ENCODE measurements around the gene RPS25. TPM values are rescaled to one million over a fixed set of nuclear protein-coding genes. Genes with fewer than 3 reads are reported as not detected.
A peak's percentile ranks its signal among the peaks of the same experiment; 100 is the strongest.
"Not testable (repeated sequence)": the region's sequence is repeated elsewhere in the genome, so short reads cannot be mapped to it uniquely, and the experiment has no call there.

Gene RPS25
- total and polyA plus RNA-seq, 4 donors, result 451 to 1,390 (median 695) TPM

GRCh38 chr11:119006656-119007055 is 11.5 kb downstream of the RPS25 start:
- H3K27me3 ChIP-seq (ENCODE audit: control insufficient read depth, insufficient read depth, low read length), result no peaks in the 10 kb centered on the region
- no peaks in the 10 kb centered on the region for H3K4me1 ChIP-seq (ENCODE audit: control insufficient read depth, insufficient read depth, low read length)
- no CpG with 5 or more reads among the region's 4 CpGs for WGBS (ENCODE audit: insufficient coverage)
- H3K36me3 ChIP-seq (ENCODE audit: control insufficient read depth, insufficient read depth, low read length), result peaks cover 70% of the 10 kb centered on the region
- H3K9me3 ChIP-seq (ENCODE audit: control insufficient read depth, insufficient read depth, low read length), result no peaks in the 10 kb centered on the region
- no peak overlapping the region for H3K27ac ChIP-seq (ENCODE audit: low read depth, low read length)
- DNase-seq (ENCODE audit: low read depth in 4 of 6, low spot score in 6 of 6), result no peak
- no peak overlapping the region for H3K4me3 ChIP-seq (ENCODE audit: low read depth, low read length)

- WGBS (ENCODE audit: insufficient coverage), result 83% methylated on average over 1 of the region's 1 CpG
- Histone ChIP-seq H3K4me3 (ENCODE audit: low read depth, low read length) (no peak overlapping the region), H3K36me3 (ENCODE audit: control insufficient read depth, insufficient read depth, low read length) (peaks cover 44% of the 10 kb centered on the region), H3K9me3 (ENCODE audit: control insufficient read depth, insufficient read depth, low read length) (no peaks in the 10 kb centered on the region), H3K27me3 (ENCODE audit: control insufficient read depth, insufficient read depth, low read length) (no peaks in the 10 kb centered on the region), H3K27ac (ENCODE audit: low read depth, low read length) (no peak overlapping the region), H3K4me1 (ENCODE audit: control insufficient read depth, insufficient read depth, low read length) (peaks cover 20% of the 10 kb centered on the region)
- DNase-seq (ENCODE audit: low read depth in 4 of 6, low spot score in 6 of 6), result no peak
Measured at GRCh38 chr11:119000906-119001305, 17.2 kb downstream of the RPS25 start.

DNA sequence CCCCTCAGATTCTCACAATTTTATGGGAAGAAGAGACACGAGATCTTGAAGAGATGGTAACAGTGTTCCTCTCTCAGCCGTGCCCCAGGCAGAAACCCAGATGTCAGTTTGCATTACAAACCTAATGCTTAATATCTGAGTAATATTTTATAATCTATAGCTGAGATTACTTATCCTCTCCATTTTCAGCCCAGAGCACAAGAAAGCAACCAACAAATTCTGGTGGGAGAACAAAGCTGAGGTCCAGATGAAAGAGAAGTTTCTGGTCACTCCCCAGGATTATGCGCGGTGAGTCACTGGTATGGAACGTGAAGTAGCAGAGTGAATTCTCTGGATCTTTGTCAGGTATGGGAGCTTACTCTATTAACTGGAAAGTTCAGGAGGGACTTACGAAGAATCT is 19.3 kb downstream of the RPS25 start:
- H3K9me3 ChIP-seq (ENCODE audit: control insufficient read depth, insufficient read depth, low read length), result no peaks in the 10 kb centered on the region
- 60% methylated on average over 3 of the region's 6 CpGs for WGBS (ENCODE audit: insufficient coverage)
- DNase-seq (ENCODE audit: low read depth in 4 of 6, low spot score in 6 of 6), result no peak
- H3K4me3 ChIP-seq (ENCODE audit: low read depth, low read length), result peak overlapping the region; percentile 89
- H3K27ac ChIP-seq (ENCODE audit: low read depth, low read length), result no peak overlapping the region
- H3K36me3 ChIP-seq (ENCODE audit: control insufficient read depth, insufficient read depth, low read length), result peaks cover 31% of the 10 kb centered on the region
- peaks cover 20% of the 10 kb centered on the region for H3K4me1 ChIP-seq (ENCODE audit: control insufficient read depth, insufficient read depth, low read length)
- H3K27me3 ChIP-seq (ENCODE audit: control insufficient read depth, insufficient read depth, low read length), result no peaks in the 10 kb centered on the region

DNA sequence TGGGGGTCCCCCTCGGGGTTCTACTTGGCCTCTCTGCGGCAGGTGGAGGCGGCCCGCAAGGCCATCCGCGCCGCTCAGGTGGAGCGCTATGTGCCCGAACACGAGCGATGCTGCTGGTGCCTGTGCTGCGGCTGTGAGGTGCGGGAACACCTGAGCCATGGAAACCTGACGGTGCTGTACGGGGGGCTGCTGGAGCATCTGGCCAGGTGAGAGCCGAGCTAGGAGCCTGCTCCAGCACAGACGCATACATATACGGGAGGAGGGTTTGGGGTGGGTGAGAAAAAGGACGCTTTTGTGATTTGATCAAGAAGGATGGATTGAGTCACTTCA is 19.8 kb downstream of the RPS25 start:
- H3K9me3 ChIP-seq (ENCODE audit: control insufficient read depth, insufficient read depth, low read length), result no peaks in the 10 kb centered on the region
- no peaks in the 10 kb centered on the region for H3K27me3 ChIP-seq (ENCODE audit: control insufficient read depth, insufficient read depth, low read length)
- H3K4me3 ChIP-seq (ENCODE audit: low read depth, low read length), result peak overlapping the region; percentile 89
- H3K4me1 ChIP-seq (ENCODE audit: control insufficient read depth, insufficient read depth, low read length), result peaks cover 20% of the 10 kb centered on the region
- peak overlapping the region; percentile 52 for H3K27ac ChIP-seq (ENCODE audit: low read depth, low read length)
- no peak for DNase-seq (ENCODE audit: low read depth in 4 of 6, low spot score in 6 of 6)
- 0% methylated on average over 18 of the region's 19 CpGs for WGBS (ENCODE audit: insufficient coverage)
- peaks cover 27% of the 10 kb centered on the region for H3K36me3 ChIP-seq (ENCODE audit: control insufficient read depth, insufficient read depth, low read length)

GRCh38 chr11:118997627-118998387 is 20.3 kb downstream of the RPS25 start, which contains the start of gene CENATAC:
Gene CENATAC (plus strand): TSS chr11:118998138. CDS start chr11:118998198, 60 bp downstream.
- peaks cover 24% of the 10 kb centered on the region for H3K36me3 ChIP-seq (ENCODE audit: control insufficient read depth, insufficient read depth, low read length)
- H3K4me3 ChIP-seq (ENCODE audit: low read depth, low read length), result peak within 1 kb of the TSS; percentile 89
- H3K9me3 ChIP-seq (ENCODE audit: control insufficient read depth, insufficient read depth, low read length), result no peaks in the 10 kb centered on the region
- peak within 1 kb of the TSS; percentile 69 for H3K27ac ChIP-seq (ENCODE audit: low read depth, low read length)
- WGBS (ENCODE audit: insufficient coverage), result 0% methylated on average over 49 of the region's 54 CpGs
- H3K27me3 ChIP-seq (ENCODE audit: control insufficient read depth, insufficient read depth, low read length), result no peaks in the 10 kb centered on the region
- peaks cover 20% of the 10 kb centered on the region for H3K4me1 ChIP-seq (ENCODE audit: control insufficient read depth, insufficient read depth, low read length)
- DNase-seq (ENCODE audit: low read depth in 4 of 6, low spot score in 6 of 6), result peak; percentile 77 to 98 (median 92)

- 23% methylated on average over 22 of the region's 22 CpGs for WGBS (ENCODE audit: insufficient coverage)
- H3K27ac ChIP-seq (ENCODE audit: low read depth, low read length), result peak overlapping the region; percentile 69
- peaks cover 17% of the 10 kb centered on the region for H3K36me3 ChIP-seq (ENCODE audit: control insufficient read depth, insufficient read depth, low read length)
- no peaks in the 10 kb centered on the region for H3K9me3 ChIP-seq (ENCODE audit: control insufficient read depth, insufficient read depth, low read length)
- peaks cover 20% of the 10 kb centered on the region for H3K4me1 ChIP-seq (ENCODE audit: control insufficient read depth, insufficient read depth, low read length)
- no peaks in the 10 kb centered on the region for H3K27me3 ChIP-seq (ENCODE audit: control insufficient read depth, insufficient read depth, low read length)
- peak overlapping the region; percentile 89 for H3K4me3 ChIP-seq (ENCODE audit: low read depth, low read length)
- DNase-seq (ENCODE audit: low read depth in 4 of 6, low spot score in 6 of 6), result peak in 1 of 6 donors; percentile 4
Measured at GRCh38 chr11:118996926-118997626, 21.1 kb downstream of the RPS25 start.

GRCh38 chr11:118991486-118992038 is 26.6 kb downstream of the RPS25 start:
- H3K4me1 ChIP-seq (ENCODE audit: control insufficient read depth, insufficient read depth, low read length); H3K4me3 ChIP-seq (ENCODE audit: low read depth, low read length); H3K27ac ChIP-seq (ENCODE audit: low read depth, low read length); H3K36me3 ChIP-seq (ENCODE audit: control insufficient read depth, insufficient read depth, low read length); DNase-seq (ENCODE audit: low read depth in 4 of 6, low spot score in 6 of 6); H3K9me3 ChIP-seq (ENCODE audit: control insufficient read depth, insufficient read depth, low read length); H3K27me3 ChIP-seq (ENCODE audit: control insufficient read depth, insufficient read depth, low read length): not testable (repeated sequence)
- WGBS (ENCODE audit: insufficient coverage), result 99% methylated on average over 21 of the region's 44 CpGs

GRCh38 chr11:118988280-118988679 is 29.9 kb downstream of the RPS25 start:
- Histone ChIP-seq H3K36me3 (ENCODE audit: control insufficient read depth, insufficient read depth, low read length) (no peaks in the 10 kb centered on the region), H3K27me3 (ENCODE audit: control insufficient read depth, insufficient read depth, low read length) (no peaks in the 10 kb centered on the region), H3K4me3 (ENCODE audit: low read depth, low read length) (no peak overlapping the region), H3K9me3 (ENCODE audit: control insufficient read depth, insufficient read depth, low read length) (no peaks in the 10 kb centered on the region), H3K4me1 (ENCODE audit: control insufficient read depth, insufficient read depth, low read length) (no peaks in the 10 kb centered on the region), H3K27ac (ENCODE audit: low read depth, low read length) (no peak overlapping the region)
- no peak for DNase-seq (ENCODE audit: low read depth in 4 of 6, low spot score in 6 of 6)
- WGBS (ENCODE audit: insufficient coverage), result 81% methylated on average over 3 of the region's 5 CpGs

DNA sequence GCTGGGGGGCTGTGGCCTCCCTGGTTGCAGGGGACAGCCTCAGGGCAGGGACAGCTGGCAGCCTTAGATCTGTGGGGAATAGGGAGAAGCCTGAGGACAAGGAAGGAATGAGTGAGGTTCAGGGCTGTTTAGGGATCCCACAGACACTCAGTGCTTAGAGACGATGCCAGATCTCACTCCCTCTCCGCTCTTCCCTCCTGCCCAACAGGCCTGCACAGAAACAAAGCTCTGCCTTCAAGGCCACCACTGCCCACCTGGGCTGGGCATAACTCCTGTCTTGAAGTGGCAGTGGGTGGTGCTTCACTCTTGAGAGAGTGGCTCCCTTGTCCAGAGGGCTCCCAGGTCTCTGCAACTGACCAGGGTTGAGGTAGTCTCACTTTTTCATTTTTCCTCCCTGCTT is 33.3 kb downstream of the RPS25 start:
- H3K27ac ChIP-seq (ENCODE audit: low read depth, low read length), result no peak overlapping the region
- peaks cover under 1% of the 10 kb centered on the region for H3K27me3 ChIP-seq (ENCODE audit: control insufficient read depth, insufficient read depth, low read length)
- 100% methylated on average over 2 of the region's 2 CpGs for WGBS (ENCODE audit: insufficient coverage)

More for the DNA sequence above, 33.3 kb downstream of the RPS25 start:
- Histone ChIP-seq H3K4me1 (ENCODE audit: control insufficient read depth, insufficient read depth, low read length) (peaks cover 7% of the 10 kb centered on the region), H3K36me3 (ENCODE audit: control insufficient read depth, insufficient read depth, low read length) (no peaks in the 10 kb centered on the region), H3K4me3 (ENCODE audit: low read depth, low read length) (no peak overlapping the region), H3K9me3 (ENCODE audit: control insufficient read depth, insufficient read depth, low read length) (no peaks in the 10 kb centered on the region)
- no peak for DNase-seq (ENCODE audit: low read depth in 4 of 6, low spot score in 6 of 6)

All from spinal cord (tissue), 10 donors.